BE2C (cell line): ENCODE data around the gene ZMIZ2.

Source experiments
- DNase-seq: peaks from one replicate; pipeline ENCODE4 v3.0.0-alpha.2; 2020
- H3K27me3 ChIP-seq: fragments of 250-450 bp; sonication (Bioruptor Pico); 2 replicates; pipeline ENCODE4 v1.5.1; 2020; ENCODE audit warnings: mild to moderate bottlenecking
- H3K36me3 ChIP-seq: fragments of 250-450 bp; sonication (Bioruptor Pico); 2 replicates; pipeline ENCODE4 v1.5.1; 2020; ENCODE audit warnings: mild to moderate bottlenecking
- H3K4me1 ChIP-seq: fragments of 250-450 bp; sonication (Bioruptor Pico); 2 replicates; pipeline ENCODE4 v1.5.1; 2020
- H3K4me3 ChIP-seq: 2 replicates; pipeline ENCODE4 v1.5.1; 2011; ENCODE audit warnings: low read depth, low read length
- H3K9me3 ChIP-seq: fragments of 250-450 bp; sonication (Bioruptor Pico); 2 replicates; pipeline ENCODE4 v1.5.1; 2020
- CTCF ChIP-seq: IDR thresholded peaks from 2 replicates; pipeline ENCODE4 v1.5.1; 2012; ENCODE audit warnings: mild to moderate bottlenecking, low read depth, low read length

The ZMIZ2 gene

GRCh38 chr7:44736896-44737295, 11.8 kb upstream of the ZMIZ2 start:
- no peak for DNase-seq
- no peak for TF ChIP-seq CTCF
- Histone ChIP-seq H3K4me3 (no peak overlapping the region), H3K27me3 (no peaks in the 10 kb centered on the region), H3K36me3 (no peaks in the 10 kb centered on the region), H3K4me1 (no peaks in the 10 kb centered on the region), H3K9me3 (no peaks in the 10 kb centered on the region)

GRCh38 chr7:44738051-44738723, 10.5 kb upstream of the ZMIZ2 start:
- no peaks in the 10 kb centered on the region for H3K36me3 ChIP-seq
- no peak overlapping the region for H3K4me3 ChIP-seq
- TF ChIP-seq CTCF, result no peak
- H3K27me3 ChIP-seq, result no peaks in the 10 kb centered on the region
- no peaks in the 10 kb centered on the region for H3K9me3 ChIP-seq
- no peaks in the 10 kb centered on the region for H3K4me1 ChIP-seq
- no peak for DNase-seq

- Histone ChIP-seq H3K36me3 (no peaks in the 10 kb centered on the region), H3K27me3 (no peaks in the 10 kb centered on the region), H3K9me3 (no peaks in the 10 kb centered on the region), H3K4me1 (peaks cover 8% of the 10 kb centered on the region), H3K4me3 (no peak overlapping the region)
- no peak for TF ChIP-seq CTCF
- DNase-seq, result no peak
Measured at GRCh38 chr7:44738876-44739665, 9.6 kb upstream of the ZMIZ2 start.

- Histone ChIP-seq H3K4me1 (peaks cover 8% of the 10 kb centered on the region), H3K27me3 (no peaks in the 10 kb centered on the region), H3K9me3 (no peaks in the 10 kb centered on the region), H3K36me3 (no peaks in the 10 kb centered on the region), H3K4me3 (no peak overlapping the region)
- TF ChIP-seq CTCF, result no peak
- no peak for DNase-seq
Measured at GRCh38 chr7:44740055-44740454, 8.6 kb upstream of the ZMIZ2 start.

GRCh38 chr7:44743750-44744149, 4.9 kb upstream of the ZMIZ2 start:
- H3K27me3 ChIP-seq, result no peaks in the 10 kb centered on the region
- H3K4me3 ChIP-seq, result no peak overlapping the region
- H3K9me3 ChIP-seq, result no peaks in the 10 kb centered on the region
- peaks cover 11% of the 10 kb centered on the region for H3K4me1 ChIP-seq
- no peaks in the 10 kb centered on the region for H3K36me3 ChIP-seq
- DNase-seq, result no peak
- TF ChIP-seq CTCF, result no peak
